GM18867 (cell line): Measurements from ENCODE around the gene PITPNM1.
"Not testable (repeated sequence)": the region's sequence is repeated elsewhere in the genome, so short reads cannot be mapped to it uniquely, and the experiment has no call there.

Experiments used
- ATAC-seq: cut with Tn5 transposase; IDR thresholded peaks from one replicate; pipeline ENCODE4 v1.9.1; 2021; ENCODE audit warnings: mild to moderate bottlenecking, moderate library complexity; ENCODE audit not compliant: unreplicated experiment

Gene PITPNM1

DNA sequence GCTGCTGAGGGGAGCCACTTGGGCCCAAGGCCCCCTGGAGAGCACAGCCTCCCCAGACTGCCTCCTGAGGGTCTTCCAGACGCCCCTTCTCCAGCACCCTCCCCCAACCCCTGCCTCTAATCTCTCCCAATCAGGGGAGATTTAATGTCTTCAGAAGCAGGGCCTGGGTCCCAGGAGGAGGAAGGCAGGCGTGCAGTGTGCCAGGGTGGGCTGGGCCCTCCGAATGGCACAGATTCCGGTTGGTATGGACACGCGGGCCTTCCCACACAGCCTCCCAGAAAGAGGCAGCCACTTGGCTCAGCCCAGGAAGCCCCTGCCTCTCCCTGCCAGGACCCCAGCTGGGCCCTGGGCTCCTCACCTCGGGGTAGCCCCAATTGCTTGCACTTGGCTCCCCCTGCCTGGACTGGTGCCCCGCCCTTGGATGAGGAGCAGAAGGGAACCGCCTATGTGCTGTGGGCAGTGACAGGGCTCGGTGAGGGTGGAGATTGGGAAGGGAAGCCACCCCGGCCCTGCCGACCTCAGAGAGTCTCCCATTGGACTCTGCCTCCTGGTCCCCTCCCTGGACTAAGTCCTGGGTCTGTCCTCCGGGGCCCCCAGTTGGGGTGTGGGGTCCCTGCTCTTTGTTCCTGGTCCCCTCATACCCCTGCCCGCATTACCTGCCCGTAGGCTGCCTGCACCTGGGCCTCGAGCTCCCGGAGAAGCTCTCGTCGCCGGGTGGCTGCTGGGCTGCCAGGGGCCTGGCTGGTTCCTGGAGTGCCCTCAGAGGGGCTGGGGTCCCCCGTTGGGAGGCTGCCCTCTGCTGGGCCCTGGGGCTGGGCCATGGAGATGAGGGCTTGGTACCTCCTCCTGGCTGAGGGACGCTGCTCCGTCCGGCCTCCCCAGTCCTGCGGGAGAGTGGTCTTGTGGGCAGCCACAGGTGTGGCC lies 18.7 kb upstream of the PITPNM1 start:
- ATAC-seq = no peak

DNA sequence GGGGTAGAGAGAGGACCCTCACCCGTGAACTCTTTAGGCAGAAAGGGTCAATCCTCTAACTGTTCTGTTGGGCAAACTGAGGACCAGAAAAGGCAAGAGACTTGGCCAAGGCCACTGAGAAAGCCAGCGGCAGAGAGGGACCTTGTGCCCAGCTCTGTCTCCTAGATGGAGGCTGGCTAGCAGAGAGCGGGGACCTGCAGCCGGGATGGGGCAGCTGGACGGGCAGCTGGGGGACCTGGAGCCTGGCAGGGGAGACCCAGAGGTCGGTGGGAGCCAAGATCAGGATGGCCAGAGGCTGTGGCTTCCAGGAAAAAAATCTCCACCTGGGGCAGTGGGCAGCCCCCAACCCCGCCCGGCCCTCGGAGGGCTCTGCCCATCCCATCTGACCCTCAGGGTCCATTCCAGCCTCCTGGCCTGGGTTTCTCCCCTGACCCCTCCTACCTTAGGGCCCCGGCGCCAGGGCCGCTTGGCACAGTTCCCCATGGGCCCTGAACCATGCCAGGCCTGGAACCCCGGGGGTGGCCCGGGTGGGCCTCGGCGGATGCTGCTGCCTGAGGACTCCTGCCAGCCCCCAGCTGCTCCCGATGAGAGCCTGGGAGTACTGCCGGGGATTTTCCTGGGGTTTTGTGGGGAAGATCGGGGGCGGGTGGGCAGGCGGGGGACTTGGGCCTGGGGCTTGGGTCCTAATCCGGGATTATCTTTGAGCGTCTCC lies 17.8 kb upstream of the PITPNM1 start, which contains the start of gene CABP2:
CABP2 (minus strand) TSS at position 603 of the 712 bp plus-strand sequence; CDS start at position 483, 120 bp downstream.
- ATAC-seq = no peak

DNA sequence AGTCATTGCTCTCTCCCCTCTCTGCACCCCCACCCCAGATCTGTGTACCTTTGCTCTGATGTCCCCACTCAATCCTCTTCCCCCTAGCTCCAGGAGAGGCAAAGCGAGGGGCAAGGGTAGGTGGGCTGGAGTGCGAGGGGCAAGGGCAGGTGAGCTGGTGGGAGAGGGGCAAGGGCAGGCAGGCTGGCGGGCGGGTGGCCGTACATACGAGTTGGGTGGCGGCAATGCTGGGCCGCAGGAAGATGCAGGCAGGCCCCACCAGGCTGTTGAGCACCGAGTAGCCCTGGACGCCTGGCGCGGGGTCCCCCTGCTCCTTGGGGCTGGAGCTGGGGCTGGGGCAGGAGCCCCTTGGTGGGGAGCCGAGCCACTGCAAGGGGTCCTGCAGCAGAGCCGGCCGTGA lies 17.2 kb upstream of the PITPNM1 start:
- no peak for ATAC-seq

DNA sequence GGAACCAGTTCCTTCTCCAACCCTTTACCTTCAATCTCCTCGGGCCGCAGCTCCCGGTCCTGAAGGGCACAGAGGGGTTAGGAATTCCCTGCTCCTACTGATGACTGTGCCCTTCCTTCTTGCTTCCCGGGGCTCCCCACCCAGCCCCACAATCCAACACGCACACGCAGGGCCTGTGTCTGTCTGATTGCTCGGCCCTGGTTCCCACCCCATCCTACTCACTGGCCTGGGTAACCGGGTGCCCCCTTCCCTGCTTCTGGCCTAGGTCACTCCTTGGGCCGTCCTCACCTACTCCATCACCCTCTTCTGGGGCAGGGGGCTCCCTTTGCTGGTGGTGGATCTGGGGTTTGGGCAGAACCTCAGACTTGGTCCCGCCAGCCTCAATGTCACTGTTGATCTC lies 16.8 kb upstream of the PITPNM1 start:
- ATAC-seq = no peak

DNA sequence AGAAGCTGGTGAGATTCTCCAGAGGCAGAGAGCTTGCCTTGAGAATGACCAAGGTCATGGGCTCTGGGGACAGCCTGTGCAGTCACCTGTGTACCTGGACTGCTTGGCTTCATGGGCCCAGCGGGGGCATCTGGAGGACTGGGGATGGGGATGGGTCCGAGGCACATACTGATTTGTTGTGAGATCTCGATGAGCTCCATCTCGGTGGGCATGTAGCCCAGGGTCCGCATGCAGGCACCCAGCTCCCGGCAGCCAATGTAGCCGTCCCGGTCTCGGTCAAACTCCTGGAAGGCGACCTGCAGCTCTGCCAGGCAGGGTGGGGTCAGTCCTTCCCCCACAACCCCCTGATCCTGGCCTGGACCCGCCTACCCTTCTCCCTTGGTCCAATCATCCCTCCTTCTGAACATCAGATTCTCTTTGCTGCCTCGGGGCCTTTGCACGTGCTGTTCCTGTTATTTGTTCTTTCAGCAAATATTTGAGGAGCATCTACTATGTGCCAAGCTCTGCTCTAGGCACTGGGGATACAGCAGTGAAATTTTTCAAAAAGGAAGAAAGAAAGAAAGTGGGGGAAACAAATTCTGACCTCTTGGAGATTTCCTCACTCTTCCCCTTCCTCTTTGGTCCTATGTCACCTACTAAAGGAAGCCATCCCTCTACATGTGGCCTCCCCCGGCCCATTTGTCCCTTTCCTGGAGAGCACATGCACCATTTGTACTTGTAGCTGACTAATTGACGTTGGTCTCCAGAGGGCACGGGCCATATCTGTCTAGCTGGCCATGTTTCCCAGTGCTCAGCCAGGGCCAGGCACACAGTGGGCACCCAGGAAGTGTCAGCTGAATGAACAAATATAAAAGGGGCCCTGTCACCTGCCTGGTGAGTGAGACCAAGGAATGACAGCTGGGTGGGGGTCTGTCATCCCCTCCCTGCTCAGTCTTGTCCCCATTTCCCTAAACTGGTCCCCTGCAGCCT lies 16.0 kb upstream of the PITPNM1 start:
- no peak for ATAC-seq

DNA sequence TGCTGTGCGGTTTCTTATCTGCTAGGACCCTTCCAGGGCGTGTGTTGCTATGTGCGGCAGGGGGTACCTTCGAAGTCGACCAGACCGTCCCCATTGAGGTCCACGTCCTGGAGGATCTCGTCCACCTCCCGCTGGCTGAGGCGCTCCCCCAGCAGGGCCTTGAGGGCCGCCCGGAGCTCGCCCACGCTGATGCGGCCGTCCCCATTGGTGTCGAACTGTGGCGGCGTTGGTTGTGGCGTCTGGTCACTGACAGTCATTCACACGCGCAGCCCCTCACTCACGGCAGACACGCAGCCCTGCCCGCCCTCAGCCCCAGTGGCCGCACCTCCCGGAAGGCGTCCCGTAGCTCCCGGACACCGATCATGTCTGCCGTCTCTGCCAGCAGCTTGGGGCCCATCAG lies 14.6 kb upstream of the PITPNM1 start:
- ATAC-seq = no peak

DNA sequence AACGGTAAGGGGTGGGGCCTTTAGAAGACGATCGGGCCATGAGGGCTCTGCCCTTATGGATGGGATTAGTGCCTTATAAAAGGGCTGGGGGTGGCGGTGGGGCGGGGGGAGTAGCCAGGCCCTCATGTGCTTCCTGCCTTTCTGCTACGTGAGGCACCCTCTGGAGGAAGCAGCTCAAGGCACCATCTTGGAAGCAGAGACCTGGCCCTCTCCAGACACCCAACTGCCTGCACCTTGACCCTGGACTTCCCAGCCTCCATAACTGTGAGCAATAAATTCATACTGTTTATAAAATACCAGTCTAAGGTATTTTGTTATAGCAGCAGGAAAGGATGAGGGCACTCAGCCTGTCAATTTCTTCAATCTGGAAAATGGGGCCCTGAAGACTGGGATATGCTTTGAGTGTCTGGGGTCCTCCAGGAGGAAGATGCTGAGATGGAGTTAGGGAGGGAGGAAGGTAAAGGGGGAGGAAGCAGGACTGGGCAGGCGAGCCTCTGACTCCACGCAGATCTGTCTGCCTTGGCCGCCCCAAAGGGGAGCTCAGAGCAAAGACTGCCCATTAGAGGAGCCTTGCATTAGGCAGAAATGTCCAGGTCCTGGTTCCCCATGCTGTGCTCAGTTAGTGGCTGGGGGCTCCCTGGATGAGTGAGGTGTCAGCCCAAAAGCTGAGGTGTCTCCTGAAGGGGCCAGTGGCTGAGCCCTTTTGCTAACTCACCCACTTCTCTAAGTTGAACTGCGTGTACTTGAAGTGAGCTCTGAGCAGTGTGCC lies 12.8 kb upstream of the PITPNM1 start:
- no peak for ATAC-seq

DNA sequence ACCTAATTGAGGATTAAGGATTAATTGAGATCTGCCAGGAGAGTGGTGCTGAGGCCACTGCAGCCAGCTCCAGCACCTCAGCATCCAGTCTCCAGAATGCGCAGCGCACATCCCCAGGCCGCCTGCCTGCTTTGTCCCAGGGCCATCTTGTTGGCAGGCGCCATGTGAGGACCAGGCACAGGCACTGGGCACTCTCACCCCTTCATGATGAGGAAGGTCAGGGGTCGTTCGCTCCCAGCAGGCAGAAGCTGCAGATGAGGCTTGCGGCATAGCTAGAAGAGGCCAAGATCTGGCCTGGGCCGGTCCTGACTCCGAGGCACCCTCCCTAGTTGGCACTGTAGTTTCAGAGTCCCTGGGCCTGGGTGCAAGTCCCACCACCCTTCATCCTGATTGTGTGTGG lies 11.6 kb upstream of the PITPNM1 start:
- no peak for ATAC-seq

DNA sequence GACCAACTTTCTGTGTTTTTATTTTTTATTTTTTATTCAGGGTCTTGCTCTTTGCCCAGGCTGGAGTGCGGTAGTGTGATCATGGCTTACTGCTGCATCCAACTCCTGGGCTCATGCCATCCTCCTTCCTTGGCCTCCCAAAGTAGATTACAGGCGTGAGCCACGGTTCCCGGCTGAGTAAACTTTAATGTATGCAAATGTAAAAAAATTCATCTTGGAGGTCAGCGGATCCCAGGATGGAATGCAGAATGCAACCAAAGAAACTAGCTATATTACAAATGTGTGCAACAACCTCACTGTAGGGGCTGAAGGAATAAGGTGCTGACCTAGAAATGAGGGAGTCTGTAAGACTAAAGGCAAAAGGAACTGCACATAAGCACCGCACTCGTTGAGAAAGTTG lies 9.0 kb upstream of the PITPNM1 start:
- no peak for ATAC-seq

DNA sequence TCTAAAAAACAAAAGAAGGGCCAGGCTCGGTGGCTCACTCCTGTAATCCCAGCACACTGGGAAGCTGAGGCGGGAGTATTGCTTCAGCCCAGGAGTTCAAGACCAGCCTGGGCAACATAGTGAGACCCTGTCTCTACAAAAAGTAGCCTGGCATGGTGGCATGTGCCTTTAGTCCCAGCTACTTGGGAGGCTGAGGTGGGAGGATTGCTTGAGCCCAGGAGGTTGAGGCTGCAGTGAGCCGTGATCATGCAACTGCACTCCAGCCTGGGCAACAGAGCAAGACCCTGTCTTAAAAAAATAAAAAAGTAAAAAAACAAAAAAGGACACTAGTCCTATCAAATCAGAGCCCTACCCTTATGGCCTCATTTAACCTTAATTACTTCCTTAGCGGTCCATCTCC lies 6.4 kb upstream of the PITPNM1 start:
- ATAC-seq = not testable (repeated sequence)

DNA sequence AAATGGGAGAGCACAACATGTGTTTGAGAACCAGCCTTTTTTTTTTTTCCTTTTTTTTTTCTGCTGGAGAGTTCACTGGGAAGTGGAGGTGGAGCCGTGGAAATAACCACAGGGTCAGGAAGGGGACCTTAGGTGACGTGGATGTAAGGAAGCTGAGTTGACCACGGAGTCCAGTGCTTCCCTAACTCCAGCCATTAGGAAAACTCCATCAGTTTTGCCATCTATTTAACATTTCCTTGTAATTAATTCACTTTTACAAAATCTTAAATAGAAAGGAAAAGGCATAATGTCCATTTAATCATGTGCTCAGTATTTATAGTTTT lies 4.8 kb upstream of the PITPNM1 start:
- no peak for ATAC-seq

DNA sequence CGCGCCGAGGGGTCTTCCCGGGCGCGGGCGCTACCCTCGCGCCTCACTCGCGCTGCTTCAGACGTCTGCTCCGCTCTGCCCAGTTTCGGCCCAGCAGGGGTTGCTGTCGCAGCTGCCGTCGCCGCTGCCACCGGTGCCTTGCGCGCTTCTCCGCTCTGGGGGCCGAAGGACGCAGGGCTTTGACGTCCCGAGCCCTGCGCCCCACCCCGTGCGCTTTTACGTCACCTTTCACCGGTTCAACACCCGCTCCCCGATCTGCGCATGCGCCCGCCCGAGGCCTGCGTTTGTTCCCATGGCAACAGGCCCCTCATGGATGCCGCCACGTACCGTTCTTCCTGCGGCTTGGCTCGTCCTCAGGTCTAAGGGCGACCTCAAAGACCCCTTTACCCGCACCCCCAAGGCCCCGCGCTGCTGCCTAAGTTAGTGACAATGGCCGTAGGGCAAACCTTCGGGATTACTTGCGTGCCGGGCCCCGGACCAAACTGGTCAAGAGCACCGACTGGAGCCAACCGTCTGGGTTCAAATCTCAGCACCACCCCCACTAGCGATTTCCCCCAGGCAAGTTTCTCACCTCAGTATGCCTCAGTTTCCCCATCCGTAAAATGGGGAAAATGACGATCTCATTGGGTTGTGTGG lies 3.4 kb upstream of the PITPNM1 start:
- ATAC-seq = peak; percentile 37

DNA sequence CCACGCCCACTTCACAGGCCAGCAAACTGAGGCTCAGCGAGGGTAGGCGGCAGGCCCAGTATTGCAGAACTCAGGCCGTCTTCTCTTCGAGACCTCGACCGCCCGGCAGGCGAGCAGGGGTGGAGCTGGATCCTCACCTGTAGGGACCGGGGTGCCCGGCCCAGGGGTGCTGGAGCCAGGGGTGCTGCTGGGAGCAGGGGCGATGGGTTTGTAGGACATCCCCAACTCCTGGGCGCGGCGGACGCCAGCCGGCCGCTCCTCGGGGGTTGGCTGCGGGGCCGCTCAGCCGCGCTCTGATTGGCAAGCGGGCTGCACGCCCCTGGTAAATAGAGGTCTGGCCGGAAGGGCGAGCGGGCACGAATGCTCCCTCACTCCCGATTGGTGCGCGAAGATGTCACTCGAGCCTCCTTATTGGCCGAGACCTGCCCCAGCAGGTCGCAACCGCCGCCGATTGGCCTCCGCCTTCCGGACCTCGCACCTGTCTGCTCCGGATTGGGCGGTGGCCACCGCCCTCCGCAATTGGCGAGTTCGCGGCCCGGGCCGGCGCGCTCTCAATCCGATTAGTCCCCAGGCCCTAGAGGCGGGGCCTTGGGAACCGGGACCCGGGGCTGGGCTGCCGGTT lies 2.8 kb upstream of the PITPNM1 start, which contains the start of gene CDK2AP2:
CDK2AP2 (minus strand) TSS at position 299 of the 622 bp plus-strand sequence; CDS start at position 219, 80 bp downstream.
- peak; percentile 69 for ATAC-seq

DNA sequence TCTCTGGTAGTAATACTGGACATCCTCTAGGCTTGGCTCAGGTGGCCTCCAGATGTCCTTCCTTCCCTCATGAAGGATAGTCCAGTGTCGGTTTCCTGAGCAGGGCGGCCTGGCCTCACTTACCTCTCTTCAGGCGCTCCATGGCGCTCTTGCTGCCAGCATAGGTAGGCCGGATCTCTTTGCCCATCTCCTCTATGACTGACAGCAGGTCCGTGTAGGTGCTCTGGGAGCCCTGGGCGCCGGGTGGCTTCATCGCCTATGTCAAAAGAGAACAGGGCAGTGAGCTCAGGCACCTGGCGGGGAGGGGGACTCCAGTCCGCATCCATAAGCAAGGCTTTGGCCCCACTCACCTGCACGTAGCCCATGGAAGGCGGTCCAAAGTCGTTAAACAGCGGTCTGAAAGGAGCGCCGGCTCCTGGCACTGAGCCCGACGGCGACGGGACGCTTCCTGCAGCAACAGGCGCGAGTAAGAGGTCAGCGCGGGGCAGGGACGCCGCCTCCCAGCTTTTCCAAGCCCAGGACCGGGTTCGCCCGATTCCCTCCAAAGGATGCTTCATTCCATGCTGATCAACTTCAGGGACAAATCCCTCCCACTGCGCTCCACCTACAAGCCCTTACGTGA lies 2.2 kb upstream of the PITPNM1 start:
- no peak for ATAC-seq

DNA sequence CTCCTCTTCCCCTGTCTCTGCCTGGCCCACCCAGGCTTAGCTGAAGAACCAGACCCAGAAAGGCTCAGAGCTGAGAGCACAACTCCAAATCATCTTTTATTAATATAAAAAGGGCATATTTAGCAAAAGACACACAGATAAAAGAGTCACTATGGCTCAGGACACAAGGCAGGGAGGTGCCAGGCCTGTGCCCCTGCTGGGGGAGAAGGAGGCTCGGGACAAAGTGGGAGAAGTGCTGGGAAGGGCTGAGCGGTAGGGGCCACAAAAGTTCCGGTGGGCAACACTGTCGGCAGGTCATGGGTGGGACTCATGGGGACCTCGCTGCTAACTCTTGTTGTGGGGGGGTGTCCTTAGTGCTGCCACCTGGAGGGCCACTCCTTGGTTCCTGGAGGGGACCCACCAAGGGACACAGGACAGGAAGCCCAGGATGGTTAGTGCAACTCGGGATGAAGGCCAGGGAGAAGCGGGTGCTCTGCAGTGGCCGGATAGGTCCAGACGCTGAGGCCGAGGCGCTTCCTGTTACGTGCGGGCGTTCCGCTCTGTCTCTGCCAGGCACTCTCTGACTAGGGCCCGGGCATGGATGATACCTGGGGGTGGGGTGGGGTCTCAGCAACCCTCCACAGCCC lies 1.4 kb upstream of the PITPNM1 start:
- no peak for ATAC-seq

DNA sequence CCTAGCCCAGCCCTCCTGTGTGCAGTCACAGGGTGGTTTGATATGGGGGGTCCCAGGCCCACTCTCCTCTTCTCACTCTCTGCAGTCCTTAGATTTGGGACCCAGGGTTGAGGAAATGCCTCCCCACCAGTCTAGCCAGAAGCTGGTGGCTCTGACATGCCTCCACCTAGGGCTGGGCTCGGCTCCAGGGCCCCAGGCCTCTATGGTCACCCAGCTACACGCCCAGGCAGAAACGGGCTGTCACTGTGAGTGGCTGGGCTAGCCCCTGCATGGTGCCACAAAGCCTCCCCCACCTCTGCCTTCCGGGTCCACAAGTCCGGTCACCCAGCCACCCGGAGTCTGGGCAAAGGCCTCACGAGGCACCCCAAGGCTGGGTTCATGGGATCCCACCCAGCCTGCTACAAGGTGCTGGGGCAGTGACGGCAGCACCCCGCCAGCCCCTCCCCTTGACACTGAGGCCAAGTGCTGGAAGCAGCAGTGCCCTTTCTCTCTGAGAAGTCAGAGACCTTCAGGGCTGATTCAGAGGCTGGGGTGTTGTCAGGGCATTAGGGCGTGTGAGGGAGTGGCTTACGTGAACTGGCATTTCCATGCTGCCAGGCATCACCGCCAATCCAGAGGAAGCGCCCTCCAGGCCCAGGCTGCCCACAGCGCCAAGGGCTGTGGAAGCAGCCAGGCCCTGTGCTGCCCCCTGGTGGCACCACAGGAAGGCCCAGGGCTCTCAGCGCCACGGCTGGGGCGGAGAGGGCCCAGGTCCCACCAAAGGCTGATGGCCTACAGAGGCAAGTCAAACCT lies 638 bp upstream of the PITPNM1 start:
- ATAC-seq = peak; percentile 22
